OCI-LY7 (cell line): ENCODE results near the gene FAAP100. TPM values are rescaled to one million over a fixed set of nuclear protein-coding genes. Genes with fewer than 3 reads are reported as not detected.

ENCODE experiments used
- BruUV-seq: library from RNA; stranded (reverse); fragments of 400-500 nt; replicated peaks from 2 replicates; lab custom pipeline; 2021; lab: Mats Ljungman, UMichigan
- CTCF ChIA-PET: fragments of 300-600 bp; sonication (Branson Sonifier 250); formaldehyde crosslinking; loops from one replicate; lab custom pipeline; 2022; ENCODE audit warnings: antibody characterized with exemption; ENCODE audit not compliant: unreplicated experiment; lab: Charles Lee
- POLR2A ChIA-PET: fragments of 300-600 bp; sonication (Branson Sonifier 250); formaldehyde crosslinking; loops from one replicate; lab custom pipeline; 2022; ENCODE audit warnings: antibody characterized with exemption; lab: Charles Lee
- DNase-seq: peaks from one replicate; pipeline ENCODE4 v3.0.0-alpha.2; 2015; ENCODE audit warnings: low spot score
- H2AFZ ChIP-seq: fragments of 200-600 bp; sonication (generic), shearing (Covaris generic); 2 replicates; pipeline ENCODE4 v1.6.1; 2014; ENCODE audit warnings: mild to moderate bottlenecking, antibody characterized with exemption, low read length, moderate library complexity
- H3K27ac ChIP-seq: fragments of 200-600 bp; sonication (generic); 2 replicates; pipeline ENCODE4 v1.5.1; 2014; ENCODE audit warnings: mixed run types, low read depth, mild to moderate bottlenecking, moderate library complexity, low read length, inconsistent platforms; ENCODE audit not compliant: poor library complexity, severe bottlenecking
- H3K36me3 ChIP-seq: fragments of 200-600 bp; sonication (generic); 2 replicates; pipeline ENCODE4 v1.6.1; 2014; ENCODE audit warnings: mild to moderate bottlenecking, antibody characterized with exemption, low read length, moderate library complexity, mixed read lengths; ENCODE audit not compliant: insufficient read depth
- H3K4me1 ChIP-seq: fragments of 200-600 bp; sonication (generic); 2 replicates; pipeline ENCODE4 v1.5.1; 2014; ENCODE audit warnings: mild to moderate bottlenecking, low read length; ENCODE audit not compliant: insufficient read depth, poor library complexity, severe bottlenecking
- H3K4me2 ChIP-seq: fragments of 200-600 bp; sonication (generic); 2 replicates; pipeline ENCODE4 v1.6.1; 2014; ENCODE audit warnings: mild to moderate bottlenecking, low read length
- H3K4me3 ChIP-seq: fragments of 200-600 bp; sonication (generic); 2 replicates; pipeline ENCODE4 v1.5.1; 2014; ENCODE audit warnings: mild to moderate bottlenecking, low read depth, low read length; ENCODE audit not compliant: poor library complexity, severe bottlenecking
- H3K79me2 ChIP-seq: fragments of 200-600 bp; sonication (generic); 2 replicates; pipeline ENCODE4 v1.6.1; 2016; ENCODE audit warnings: low read depth, mild to moderate bottlenecking, low read length, moderate library complexity, mixed read lengths; ENCODE audit not compliant: insufficient read depth
- H3K9me2 ChIP-seq: fragments of 200-600 bp; sonication (generic); 2 replicates; pipeline ENCODE4 v1.6.1; 2016; ENCODE audit warnings: mild to moderate bottlenecking, low read length, mixed read lengths; ENCODE audit not compliant: insufficient read depth
- H3K9me3 ChIP-seq: fragments of 200-600 bp; sonication (generic); 2 replicates; pipeline ENCODE4 v1.6.1; 2014; ENCODE audit warnings: mild to moderate bottlenecking, mixed run types, low read length, mixed read lengths
- H4K20me1 ChIP-seq: fragments of 200-600 bp; sonication (generic); 2 replicates; pipeline ENCODE4 v1.6.1; 2014; ENCODE audit warnings: mild to moderate bottlenecking, antibody characterized with exemption, low read length, moderate library complexity, mixed read lengths; ENCODE audit not compliant: insufficient read depth
- CTCF ChIP-seq: fragments of 200-600 bp; sonication (generic); conservative IDR thresholded peaks from 2 replicates; pipeline ENCODE4 v1.5.1; 2014; ENCODE audit warnings: mild to moderate bottlenecking, antibody characterized with exemption, low read length, moderate library complexity, mixed read lengths
- EZH2phosphoT487 ChIP-seq: fragments of 200-600 bp; sonication (generic); IDR thresholded peaks from 2 replicates; pipeline ENCODE4 v1.6.1; 2018; ENCODE audit warnings: low read depth, borderline replicate concordance, mild to moderate bottlenecking, mixed run types, antibody characterized with exemption, low read length, moderate library complexity, mixed read lengths
- intact Hi-C: fragments of 100-400 bp; cut with micrococcal nuclease; formaldehyde crosslinking; loops from one replicate; pipeline ENCODE4 v1.10.0; 2022; ENCODE audit not compliant: unreplicated experiment
- total RNA-seq, 2 experiments: library from RNA; depleted of rRNA in 1 of 2; stranded (reverse); fragments of >200 nt in 1 of 2; shearing (Covaris generic) in 1 of 2; gene quantifications; 2 replicates each; pipeline ENCODE4 v1.2.3, GENCODE V29; 2014 to 2022

Gene FAAP100
- total RNA-seq, 2 experiments from 2014 or later: 65.2 to 74.2 TPM

GRCh38 chr17:81500047-81500446 lies 52.1 kb downstream of the FAAP100 start:
- H2AFZ ChIP-seq: no peak overlapping the region
- intact Hi-C loops: no loop called here
- H4K20me1 ChIP-seq: no peaks in the 10 kb centered on the region
- no peaks in the 10 kb centered on the region for H3K9me3 ChIP-seq
- POLR2A ChIA-PET: interaction anchor here (0.6 to 0.7 kb wide), 2 partner anchors 879 to 1815 kb away, joined by 3 to 4 read pairs; no protein-coding TSS in a partner anchor
- TF ChIP-seq CTCF (no peak), EZH2phosphoT487 (no peak)
- H3K36me3 ChIP-seq: no peaks in the 10 kb centered on the region
- peaks cover 3% of the 10 kb centered on the region for H3K4me1 ChIP-seq
- BruUV-seq: no TSS peak
- H3K4me2 ChIP-seq: no peak overlapping the region
- no peak overlapping the region for H3K4me3 ChIP-seq
- no peaks in the 10 kb centered on the region for H3K79me2 ChIP-seq
- no peaks in the 10 kb centered on the region for H3K9me2 ChIP-seq
- H3K27ac ChIP-seq: no peak overlapping the region
- no peak for DNase-seq
- CTCF ChIA-PET: interaction anchor here (0.5 kb wide), 1 partner anchor 222 kb away, joined by 3 read pairs; no protein-coding TSS in a partner anchor

GRCh38 chr17:81499601-81499970 lies 52.6 kb downstream of the FAAP100 start:
- TF ChIP-seq CTCF: no peak
- TF ChIP-seq EZH2phosphoT487: no peak
- no peak overlapping the region for H3K27ac ChIP-seq
- peaks cover 8% of the 10 kb centered on the region for H3K4me1 ChIP-seq
- no peaks in the 10 kb centered on the region for H3K9me2 ChIP-seq
- H3K4me3 ChIP-seq: no peak overlapping the region
- no peak overlapping the region for H2AFZ ChIP-seq
- no peaks in the 10 kb centered on the region for H3K36me3 ChIP-seq
- intact Hi-C loops: no loop called here
- no peak overlapping the region for H3K4me2 ChIP-seq
- DNase-seq: no peak
- BruUV-seq: no TSS peak
- no peaks in the 10 kb centered on the region for H3K79me2 ChIP-seq
- H3K9me3 ChIP-seq: no peaks in the 10 kb centered on the region
- CTCF ChIA-PET: no interaction called here
- POLR2A ChIA-PET: interaction anchor here (0.6 kb wide), 1 partner anchor 879 kb away, joined by 3 read pairs; no protein-coding TSS in a partner anchor
- no peaks in the 10 kb centered on the region for H4K20me1 ChIP-seq

GRCh38 chr17:81498953-81499600 lies 53.1 kb downstream of the FAAP100 start:
- ChIA-PET POLR2A (no interaction called here), CTCF (no interaction called here)

More at GRCh38 chr17:81498953-81499600, 53.1 kb downstream of the FAAP100 start:
- intact Hi-C loops: no loop called here
- Histone ChIP-seq H3K9me3 (no peaks in the 10 kb centered on the region), H3K4me1 (peaks cover 9% of the 10 kb centered on the region), H3K9me2 (no peaks in the 10 kb centered on the region), H3K36me3 (no peaks in the 10 kb centered on the region), H3K27ac (no peak overlapping the region), H4K20me1 (no peaks in the 10 kb centered on the region), H2AFZ (no peak overlapping the region), H3K4me3 (no peak overlapping the region), H3K79me2 (no peaks in the 10 kb centered on the region), H3K4me2 (no peak overlapping the region)
- TF ChIP-seq EZH2phosphoT487 (no peak), CTCF (no peak)
- no TSS peak for BruUV-seq
- DNase-seq: no peak
